AG09309 (cell line): ENCODE results near the gene CLEC20A.

Experiments used
- DNase-seq: peaks from one replicate; pipeline ENCODE4 v3.0.0-alpha.2; 2010; ENCODE audit warnings: low read depth
- H3K4me3 ChIP-seq: 2 replicates; pipeline ENCODE4 v1.5.1; 2011; ENCODE audit warnings: mild to moderate bottlenecking, low read depth, low read length, moderate library complexity; ENCODE audit not compliant: control insufficient read depth
- TF ChIP-seq, protein P1 (sequence below): IDR thresholded peaks from 2 replicates; pipeline ENCODE4 v1.5.1; 2011; ENCODE audit warnings: mild to moderate bottlenecking, low read depth, low read length, inconsistent platforms; ENCODE audit not compliant: insufficient read depth, control insufficient read depth; ENCODE audit errors: missing control alignments

The CLEC20A gene

DNA sequence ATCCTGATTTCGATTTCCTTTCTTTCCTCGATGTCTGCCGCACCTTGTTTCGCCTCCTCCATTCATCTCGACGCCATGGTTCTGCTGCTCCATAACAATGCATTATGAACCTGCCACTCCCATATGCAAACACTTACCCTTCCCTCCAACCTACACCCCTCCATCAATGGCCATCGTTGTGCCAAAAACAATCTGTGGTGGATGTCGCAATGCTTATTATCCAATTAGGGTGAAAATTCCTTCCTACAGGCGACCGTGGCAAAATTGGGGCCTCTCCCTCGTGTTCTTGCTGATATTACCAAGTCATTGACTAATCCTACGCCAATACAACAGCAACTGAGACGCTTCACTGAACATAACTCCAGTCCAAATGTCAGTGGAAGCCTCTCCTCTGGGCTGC lies 40.3 kb downstream of the CLEC20A start:
- H3K4me3 ChIP-seq, result no peak overlapping the region
- TF ChIP-seq, protein P1, sequence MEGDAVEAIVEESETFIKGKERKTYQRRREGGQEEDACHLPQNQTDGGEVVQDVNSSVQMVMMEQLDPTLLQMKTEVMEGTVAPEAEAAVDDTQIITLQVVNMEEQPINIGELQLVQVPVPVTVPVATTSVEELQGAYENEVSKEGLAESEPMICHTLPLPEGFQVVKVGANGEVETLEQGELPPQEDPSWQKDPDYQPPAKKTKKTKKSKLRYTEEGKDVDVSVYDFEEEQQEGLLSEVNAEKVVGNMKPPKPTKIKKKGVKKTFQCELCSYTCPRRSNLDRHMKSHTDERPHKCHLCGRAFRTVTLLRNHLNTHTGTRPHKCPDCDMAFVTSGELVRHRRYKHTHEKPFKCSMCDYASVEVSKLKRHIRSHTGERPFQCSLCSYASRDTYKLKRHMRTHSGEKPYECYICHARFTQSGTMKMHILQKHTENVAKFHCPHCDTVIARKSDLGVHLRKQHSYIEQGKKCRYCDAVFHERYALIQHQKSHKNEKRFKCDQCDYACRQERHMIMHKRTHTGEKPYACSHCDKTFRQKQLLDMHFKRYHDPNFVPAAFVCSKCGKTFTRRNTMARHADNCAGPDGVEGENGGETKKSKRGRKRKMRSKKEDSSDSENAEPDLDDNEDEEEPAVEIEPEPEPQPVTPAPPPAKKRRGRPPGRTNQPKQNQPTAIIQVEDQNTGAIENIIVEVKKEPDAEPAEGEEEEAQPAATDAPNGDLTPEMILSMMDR, result no peak
- DNase-seq, result no peak

DNA sequence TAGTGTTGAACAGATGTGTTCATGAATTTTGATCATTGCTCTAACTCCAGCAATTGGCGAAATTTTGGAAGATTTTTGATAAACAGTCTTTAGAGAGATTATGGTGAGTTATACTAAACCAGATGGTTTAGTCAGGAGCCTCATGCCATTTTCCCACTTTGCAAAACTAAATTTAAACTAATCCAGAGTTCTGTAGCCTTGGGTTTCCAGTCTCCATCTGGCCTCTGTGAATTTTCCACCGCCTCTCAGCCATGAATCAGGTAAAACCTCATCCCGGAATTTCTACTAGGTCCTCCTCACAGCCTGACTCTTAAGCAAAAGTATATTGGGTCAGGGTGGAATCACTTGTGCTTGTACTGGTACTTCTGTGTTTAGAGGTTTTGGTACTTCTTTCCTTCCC lies 44.8 kb downstream of the CLEC20A start:
- H3K4me3 ChIP-seq, result no peak overlapping the region
- TF ChIP-seq, protein P1, result no peak
- no peak for DNase-seq

DNA sequence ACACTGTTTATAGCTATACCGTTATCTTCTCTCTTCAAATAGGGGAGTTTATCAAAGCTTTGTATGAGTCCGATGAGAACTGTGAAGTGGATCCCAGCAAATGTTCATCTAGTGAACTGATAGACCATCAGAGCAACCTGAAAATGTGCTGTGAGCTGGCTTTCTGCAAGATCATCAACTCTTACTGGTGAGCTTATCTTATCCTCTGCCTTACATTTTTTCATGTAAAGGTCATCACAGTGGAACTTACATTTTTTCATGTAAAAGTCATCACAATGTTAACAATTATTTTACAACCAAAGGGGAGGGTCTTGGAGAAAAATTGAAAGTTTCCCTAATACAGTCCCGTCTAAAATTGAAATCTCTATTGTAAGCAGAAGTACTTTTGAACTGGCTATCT lies 45.2 kb downstream of the CLEC20A start:
- TF ChIP-seq, protein P1, result no peak
- H3K4me3 ChIP-seq, result no peak overlapping the region
- no peak for DNase-seq

DNA sequence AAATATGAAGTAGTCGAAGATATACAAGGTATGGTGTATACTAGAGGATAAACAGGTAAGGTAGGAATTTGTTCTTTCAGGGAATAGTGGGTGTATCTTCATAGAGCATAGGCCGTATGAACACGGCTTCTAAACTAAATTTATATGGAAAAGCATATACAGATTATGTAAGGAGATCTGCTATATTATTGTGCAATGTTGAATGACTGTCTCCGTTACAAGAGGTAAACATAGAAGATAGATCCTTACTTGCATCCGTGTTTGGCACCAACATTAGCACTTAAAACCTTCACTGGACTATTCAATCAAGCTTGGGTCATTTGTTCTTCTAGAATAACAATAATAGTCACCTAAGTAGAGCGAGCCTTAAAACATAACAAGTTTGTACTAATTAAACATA lies 45.9 kb downstream of the CLEC20A start:
- TF ChIP-seq, protein P1, result no peak
- DNase-seq, result no peak
- no peak overlapping the region for H3K4me3 ChIP-seq

DNA sequence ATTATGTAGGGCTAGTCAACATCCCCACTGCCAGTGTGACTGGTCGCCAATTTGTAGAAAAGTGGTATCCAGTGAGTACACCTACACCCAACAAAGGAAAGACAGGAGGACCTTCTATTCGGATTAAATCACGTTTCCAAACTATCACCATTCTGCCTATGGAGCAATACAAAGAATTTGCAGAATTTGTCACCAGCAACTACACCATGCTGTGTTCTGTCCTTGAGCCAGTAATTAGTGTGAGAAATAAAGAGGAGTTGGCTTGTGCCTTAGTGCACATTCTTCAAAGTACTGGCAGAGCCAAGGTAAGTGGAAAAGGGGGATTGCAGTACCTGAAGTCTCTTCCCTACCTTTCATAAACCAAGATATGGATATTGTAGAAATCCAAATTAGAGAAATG lies 53.8 kb downstream of the CLEC20A start:
- no peak for DNase-seq
- TF ChIP-seq, protein P1, result no peak

DNA sequence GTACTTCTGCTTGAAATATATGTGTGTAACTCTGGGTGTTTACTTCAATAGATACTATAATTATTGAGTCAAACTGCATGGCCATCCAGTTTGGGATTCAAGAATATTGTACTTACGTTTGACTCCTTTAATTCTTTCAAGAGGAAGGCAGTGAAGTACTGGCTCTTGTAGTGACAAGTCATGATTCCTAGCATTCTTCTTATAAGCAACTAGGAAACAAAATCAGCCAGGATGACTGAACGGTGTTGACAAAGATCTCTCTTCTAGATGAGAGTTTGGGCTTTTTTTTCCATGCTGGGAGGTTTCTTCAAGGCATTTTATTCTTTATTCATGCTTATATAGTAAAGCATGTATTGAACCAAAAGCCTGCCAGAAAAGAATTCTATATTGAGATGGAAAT lies 58.3 kb downstream of the CLEC20A start:
- DNase-seq, result no peak
- no peak overlapping the region for H3K4me3 ChIP-seq
- TF ChIP-seq, protein P1, result no peak

More for the DNA sequence above, 53.8 kb downstream of the CLEC20A start:
- H3K4me3 ChIP-seq, result no peak overlapping the region

DNA sequence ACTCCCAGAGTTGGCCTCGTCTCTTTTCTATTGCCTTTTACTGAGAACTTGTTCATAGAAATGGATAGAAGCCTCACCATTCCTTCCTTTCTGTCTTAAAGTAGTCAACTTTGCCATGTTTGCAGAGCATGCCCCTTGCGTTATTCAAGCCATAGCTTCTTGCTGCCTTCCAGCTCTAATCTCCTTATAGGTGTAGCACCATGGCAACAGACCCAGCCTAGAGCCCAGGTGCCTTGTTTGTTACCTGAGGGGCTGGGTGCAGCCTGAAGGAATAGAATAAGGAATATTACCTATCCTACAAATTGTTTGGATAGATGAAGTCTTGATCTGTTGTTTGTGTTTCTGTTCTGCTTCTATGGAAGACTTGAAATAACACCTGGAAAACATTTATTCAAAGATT lies 59.9 kb downstream of the CLEC20A start:
- no peak overlapping the region for H3K4me3 ChIP-seq
- TF ChIP-seq, protein P1, result no peak
- no peak for DNase-seq
